ENCODE data around the gene SLC16A5.

The SLC16A5 gene

DNA sequence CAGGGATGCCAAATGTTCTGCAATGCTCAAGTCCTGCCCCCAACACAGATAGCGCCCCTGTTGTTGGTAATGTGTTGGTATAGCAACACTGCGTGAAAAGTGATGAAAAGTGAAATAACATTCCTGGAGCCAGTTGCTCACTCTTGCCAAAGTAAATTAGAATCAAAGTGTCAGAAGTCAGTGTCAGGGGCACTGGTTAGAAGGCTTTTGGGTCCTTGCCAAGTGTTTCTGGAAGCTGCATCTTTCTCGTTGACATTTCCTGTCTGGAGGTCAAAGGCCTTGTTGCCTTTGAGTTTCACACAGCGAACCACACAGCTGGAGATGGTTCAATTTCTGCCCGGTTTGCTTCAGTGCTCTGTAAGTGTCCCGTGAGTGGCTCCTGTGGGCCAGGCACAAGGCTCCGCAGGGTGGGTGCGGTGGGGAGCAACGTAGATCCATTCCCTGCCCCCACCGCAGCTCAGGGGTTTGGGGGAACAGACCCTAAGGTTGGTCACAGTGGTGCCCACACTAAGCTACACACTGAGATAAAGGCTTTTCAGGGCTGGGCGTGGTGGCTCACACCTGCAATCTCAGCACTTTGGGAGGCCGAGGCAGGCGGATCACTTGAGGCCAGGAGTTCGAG, 3.6 kb upstream of the SLC16A5 start:
- no peak for DNase-seq (ENCODE audit: extremely low read depth in 1 of 2, low read depth in 1 of 2)

DNA sequence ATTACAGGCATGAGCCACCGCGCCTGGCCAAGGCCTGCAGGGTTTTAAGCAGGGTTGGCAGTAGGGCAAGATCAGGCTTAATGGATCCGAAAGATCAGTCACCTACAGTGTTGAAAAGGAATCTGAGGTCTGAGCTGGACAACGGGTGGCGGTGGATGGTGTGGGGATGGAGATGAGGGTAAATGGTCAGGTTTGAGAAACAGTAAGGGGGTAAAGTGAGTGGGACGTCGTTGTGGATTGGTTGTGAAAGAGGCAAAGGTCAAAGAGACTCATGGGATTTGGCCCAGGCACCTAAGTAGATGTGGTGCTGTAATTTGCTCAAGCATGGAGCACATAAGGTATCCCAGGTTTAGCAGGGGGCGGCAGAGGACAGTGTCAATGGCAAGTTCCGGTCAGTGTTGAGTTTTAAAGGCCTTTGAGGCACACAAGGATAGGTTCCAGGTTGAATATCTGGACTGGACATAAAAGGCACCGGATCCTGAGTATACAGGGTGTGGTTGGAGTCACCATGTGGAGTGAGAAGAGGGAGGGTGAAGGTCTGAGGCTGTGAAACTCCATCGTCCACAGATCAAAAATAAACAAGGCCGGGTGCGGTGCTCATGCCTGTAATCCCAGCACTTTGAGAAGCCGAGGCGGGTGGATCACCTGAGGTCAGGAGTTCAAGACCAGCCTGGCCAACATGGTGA, 1.1 kb upstream of the SLC16A5 start:
- DNase-seq (ENCODE audit: extremely low read depth in 1 of 2, low read depth in 1 of 2) = no peak

DNA sequence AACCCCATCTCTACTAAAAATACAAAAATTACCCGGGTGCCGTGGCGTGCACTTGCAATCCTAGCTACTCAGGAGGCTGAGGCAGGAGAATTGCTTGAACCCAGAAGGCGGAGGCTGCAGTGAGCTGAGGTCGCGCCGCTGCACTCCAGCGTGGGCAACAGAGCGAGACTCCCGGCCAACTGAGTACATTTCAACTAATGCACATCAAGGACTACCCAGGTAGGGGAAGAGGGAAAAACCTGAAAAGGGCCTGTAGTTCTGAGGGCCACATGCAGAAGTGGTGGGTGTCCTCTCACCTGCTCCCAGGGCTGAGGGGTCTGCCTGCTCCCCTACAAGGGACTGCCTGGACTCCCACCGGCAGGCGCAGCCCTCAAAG, 584 bp upstream of the SLC16A5 start:
- DNase-seq (ENCODE audit: extremely low read depth in 1 of 2, low read depth in 1 of 2) = no peak

DNA sequence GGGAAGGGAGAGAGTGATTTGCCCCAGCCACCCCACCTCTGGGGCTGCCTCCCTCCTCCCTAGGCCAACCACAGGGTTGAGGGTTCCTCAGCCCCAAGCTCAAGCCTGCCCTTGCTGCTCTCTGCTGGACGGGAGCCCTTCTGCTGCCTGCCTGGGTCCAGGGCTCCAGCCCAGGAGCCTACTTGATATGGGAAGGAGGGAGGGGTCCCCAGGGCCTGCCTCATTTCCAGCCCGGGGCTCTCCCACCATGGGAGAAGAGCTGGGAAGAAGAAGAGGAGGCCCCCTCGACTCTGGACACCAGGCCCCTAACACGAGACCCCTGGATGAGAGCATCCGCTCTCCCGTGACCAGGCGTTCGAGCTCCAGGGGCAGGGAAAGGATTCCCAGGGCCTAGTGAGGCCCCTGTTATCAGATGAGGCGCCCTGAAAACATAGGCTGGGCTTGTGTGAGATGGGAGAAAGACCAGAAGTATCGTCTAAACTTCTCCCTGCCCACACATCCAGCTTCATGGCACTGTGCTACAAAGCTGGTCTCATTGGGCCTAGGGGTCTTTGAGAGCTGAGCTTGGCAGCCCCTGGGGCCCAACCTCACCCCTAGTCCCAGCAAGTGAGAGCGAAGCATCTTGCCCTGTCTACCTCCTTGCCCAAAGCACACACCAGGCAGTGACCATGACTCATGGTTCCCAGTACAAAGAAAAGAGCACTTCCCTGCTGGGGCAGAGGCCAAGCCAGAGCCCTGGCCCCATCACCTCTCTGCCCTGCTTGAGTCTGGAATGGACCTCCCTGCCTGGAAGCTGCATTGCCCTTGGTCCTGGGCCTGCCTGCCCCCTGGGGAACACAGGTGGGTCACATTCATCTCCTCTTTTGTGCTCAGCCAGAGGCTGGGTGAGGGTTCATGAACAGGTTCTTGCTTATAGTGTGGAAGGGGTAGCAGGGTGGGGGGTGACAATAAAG, 987 bp downstream of the SLC16A5 start:
- DNase-seq (ENCODE audit: extremely low read depth in 1 of 2, low read depth in 1 of 2) = no peak

DNA sequence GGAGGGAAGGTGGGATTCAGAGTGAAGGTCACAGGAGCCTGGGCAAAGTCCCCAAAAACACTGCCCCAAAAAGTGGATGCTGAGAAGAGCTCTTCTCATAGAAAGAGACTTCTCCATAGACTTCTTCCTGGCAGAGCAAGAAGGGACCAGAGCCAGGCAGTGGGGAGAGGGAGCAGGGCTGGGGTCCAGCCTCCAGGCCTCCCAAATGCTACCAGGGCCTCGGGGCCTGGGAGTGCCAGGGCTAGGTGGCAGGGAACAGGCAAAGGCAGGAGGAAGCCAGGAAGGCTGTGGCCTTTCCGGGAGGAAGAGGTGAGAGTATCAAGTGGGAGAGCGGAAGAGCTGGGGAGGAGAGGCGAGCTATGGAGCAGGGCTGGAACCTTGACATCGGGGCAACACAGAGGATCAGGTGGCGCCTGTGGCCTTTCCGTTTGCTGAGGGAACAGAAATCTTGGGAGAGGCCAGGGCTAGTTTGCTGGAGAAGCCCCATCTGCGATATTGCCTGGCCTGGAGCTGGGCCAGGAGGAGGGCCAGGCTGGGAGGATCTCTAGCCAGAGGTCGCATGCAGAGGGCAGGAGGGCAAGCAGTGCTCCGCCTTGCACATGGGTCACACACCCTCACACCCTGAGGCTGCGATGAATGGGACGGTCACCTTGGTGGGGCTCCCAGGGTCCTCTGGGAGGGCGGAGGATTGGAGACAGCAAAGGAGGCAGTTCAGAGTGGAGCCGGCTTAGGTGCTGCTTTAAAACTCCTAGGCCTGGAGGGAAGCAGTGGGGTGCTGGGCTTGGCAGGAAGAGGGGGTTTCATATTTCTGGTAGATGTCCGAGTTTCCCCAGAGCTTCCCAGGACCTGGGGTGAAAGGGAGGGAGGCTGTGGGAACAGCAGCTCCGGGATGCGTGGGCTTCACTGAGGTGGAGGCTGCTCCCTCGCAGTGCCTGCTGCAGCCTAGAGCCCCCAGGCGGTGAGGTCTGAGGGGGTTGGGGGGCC, 3.4 kb downstream of the SLC16A5 start:
- no peak for DNase-seq (ENCODE audit: extremely low read depth in 1 of 2, low read depth in 1 of 2)

DNA sequence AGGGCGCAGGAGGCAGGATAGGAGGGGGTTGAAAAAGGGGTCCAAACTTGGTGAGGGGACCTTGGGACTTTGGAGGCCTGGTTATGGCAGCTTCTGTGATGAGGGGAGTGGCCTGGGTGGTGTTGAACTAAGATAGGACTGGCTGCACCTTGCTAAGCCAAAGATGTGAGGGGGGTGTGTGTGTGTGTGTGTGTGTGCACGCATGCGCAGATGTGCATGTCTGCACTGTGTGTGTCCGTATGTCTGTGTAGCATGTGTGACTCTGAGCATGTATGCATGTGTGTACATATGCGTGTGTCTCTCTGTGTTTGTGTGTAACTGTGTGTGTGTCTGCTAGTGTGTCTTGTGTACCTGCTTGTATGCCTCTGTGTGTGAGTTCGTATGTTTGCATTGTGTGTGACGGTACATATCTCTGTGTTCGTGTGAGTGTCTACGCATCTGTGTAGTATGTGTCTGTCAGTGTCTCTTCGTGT, 4.1 kb downstream of the SLC16A5 start:
- no peak for DNase-seq (ENCODE audit: extremely low read depth in 1 of 2, low read depth in 1 of 2)

DNA sequence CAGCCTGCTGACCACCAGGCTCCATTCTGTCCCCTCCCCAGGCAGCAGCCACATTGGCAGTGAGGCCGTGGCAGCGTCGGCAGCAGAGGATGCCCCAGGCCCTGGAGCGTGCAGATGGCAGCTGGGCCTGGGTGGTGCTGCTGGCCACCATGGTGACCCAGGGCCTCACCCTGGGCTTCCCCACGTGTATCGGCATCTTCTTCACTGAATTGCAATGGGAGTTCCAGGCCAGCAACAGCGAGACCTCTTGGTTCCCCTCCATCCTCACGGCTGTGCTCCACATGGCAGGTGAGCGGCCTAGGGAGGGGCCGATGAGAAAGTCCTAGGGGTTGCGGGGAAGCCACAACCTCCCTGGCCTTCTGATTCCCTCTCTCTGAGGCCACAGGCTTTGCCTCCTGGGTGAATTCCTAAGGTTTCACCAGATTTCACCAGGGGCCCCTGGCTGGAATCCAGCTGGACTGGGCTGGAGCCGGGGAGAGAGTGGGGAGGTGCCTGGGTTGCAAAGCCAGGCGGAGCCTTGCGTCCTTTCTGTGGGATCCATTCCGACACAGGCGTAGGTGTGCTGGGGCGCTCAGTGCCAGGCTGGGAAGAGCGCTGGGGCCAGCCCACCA, 5.9 kb downstream of the SLC16A5 start:
- no peak for DNase-seq (ENCODE audit: extremely low read depth in 1 of 2, low read depth in 1 of 2)

DNA sequence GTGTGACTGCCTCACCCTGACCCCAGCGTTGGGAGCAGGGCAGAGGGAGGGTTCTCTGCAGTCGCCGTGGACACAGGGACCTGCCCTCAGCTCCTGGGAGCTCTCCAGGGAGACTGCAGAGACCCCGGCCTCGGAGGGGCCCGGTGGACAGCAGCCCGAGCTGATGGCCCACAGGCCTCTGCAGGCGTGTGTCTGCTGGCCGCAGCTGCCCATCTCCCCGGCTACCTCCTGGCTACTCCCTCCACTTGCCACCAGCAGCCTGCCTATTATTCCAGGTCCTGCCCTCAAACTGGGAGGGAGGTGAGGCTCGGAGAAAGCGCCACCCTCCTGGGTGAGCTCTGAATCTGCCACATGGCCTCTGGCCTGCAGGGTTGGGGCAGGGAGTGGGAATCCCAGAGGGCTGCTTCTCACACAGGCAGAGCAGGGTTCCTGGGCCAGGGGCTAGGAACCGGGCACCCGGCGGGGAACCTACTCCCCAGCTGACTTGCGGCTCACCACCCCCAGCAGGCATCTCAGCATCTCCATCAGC, 7.2 kb downstream of the SLC16A5 start:
- DNase-seq (ENCODE audit: extremely low read depth in 1 of 2, low read depth in 1 of 2) = no peak

DNA sequence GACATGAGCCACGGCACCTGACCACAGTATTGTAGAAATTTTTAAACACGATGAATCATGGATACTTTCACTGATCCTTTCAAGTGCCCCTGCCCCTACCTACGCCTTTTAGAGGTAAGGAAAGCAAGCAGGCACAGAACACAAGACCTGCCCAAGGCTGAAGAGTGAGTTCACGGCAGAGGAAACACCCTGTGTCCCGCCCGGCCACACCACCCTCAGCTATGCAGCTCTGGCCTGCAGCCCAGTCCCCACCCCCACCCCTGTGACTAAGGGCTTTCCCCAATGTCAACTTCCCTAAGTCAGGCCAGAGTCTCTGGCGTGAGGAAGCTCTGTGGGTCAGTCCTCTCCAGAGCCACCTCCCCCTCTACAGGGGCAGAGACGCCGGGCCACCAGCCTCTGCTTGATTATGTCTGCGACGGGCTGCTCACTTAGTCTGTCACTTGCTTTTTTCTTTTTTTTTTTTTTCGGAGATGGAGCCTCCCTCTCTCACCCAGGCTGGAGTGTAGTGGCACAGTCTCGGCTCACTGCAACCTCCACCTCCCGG, 8.4 kb downstream of the SLC16A5 start:
- DNase-seq (ENCODE audit: extremely low read depth in 1 of 2, low read depth in 1 of 2) = no peak

DNA sequence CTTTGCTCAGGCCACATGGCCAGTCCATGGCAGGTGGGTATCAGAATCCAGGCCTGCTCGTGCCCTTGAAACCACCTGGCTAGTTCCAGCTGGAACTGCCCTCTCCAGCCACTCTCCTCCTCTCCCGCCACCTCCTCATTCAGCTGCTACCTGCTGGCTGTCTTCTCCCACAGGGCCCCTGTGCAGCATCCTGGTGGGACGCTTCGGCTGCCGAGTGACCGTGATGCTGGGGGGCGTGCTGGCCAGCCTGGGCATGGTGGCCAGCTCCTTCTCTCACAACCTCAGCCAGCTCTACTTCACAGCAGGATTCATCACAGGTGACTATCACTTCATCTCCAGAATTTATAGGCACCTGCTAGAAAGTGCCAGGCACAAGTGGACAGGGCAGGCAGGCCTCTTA, 10.1 kb downstream of the SLC16A5 start:
- no peak for DNase-seq (ENCODE audit: extremely low read depth in 1 of 2, low read depth in 1 of 2)

DNA sequence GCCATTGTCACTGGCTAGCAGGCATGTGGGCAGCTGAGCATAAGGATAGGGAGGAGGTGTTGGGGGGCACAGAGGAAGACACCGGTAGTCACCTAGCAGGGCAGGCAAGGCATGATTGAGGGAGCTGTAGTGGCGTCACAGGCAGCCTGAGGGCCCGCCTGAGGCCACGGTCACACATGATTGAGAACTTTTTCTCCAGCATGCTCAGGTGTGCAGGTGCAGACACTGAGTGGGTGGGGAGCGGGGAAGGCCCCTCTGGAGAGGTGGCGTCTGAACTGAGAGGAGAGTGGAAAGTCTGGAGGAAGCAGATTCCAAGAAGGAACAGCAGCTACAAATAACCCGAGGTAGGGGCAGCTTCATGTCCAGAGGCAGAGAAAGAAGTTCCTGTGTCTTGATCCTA, 11.1 kb downstream of the SLC16A5 start:
- DNase-seq (ENCODE audit: extremely low read depth in 1 of 2, low read depth in 1 of 2) = no peak

DNA sequence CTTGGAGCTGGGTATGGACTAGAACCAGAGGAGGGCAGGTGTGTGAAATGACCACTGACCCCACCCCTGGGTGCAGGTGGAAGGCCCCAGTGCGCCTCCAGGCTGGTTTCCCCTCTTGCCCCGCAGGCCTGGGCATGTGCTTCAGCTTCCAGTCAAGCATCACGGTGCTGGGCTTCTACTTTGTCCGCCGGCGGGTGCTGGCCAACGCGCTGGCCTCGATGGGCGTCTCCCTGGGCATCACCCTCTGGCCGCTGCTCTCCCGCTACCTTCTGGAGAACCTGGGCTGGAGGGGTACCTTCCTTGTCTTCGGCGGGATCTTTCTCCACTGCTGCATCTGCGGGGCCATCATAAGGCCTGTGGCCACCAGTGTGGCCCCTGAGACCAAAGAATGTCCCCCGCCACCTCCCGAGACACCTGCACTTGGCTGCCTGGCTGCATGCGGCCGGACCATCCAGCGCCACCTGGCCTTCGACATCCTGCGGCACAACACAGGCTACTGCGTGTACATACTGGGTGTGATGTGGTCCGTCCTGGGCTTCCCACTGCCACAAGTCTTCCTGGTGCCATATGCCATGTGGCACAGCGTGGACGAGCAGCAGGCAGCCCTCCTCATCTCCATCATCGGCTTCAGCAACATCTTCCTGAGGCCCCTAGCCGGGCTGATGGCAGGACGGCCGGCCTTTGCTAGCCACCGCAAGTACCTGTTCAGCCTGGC, 12.3 kb downstream of the SLC16A5 start:
- no peak for DNase-seq (ENCODE audit: extremely low read depth in 1 of 2, low read depth in 1 of 2)

DNA sequence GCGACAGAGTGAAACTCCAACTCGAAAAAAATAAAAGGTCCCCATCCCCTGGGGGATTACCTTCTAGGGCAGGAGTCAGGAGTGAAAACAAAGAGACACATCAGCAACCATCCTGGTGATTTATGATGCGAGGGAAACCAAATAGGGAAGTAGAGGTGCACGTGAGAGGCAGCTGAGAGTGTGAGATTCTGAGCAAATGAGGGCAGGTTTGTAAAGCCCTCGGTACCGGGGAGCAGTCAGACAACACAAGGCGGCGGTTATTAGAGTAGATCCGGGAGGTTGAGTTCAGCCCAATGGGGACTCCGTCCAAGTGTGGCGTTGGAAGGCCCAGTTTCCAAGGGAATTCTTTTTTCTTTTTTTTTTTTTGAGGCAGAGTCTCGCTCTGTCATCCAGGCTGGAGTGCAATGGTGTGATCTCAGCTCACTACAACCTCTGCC, 14.6 kb downstream of the SLC16A5 start:
- no peak for DNase-seq (ENCODE audit: extremely low read depth in 1 of 2, low read depth in 1 of 2)

DNA sequence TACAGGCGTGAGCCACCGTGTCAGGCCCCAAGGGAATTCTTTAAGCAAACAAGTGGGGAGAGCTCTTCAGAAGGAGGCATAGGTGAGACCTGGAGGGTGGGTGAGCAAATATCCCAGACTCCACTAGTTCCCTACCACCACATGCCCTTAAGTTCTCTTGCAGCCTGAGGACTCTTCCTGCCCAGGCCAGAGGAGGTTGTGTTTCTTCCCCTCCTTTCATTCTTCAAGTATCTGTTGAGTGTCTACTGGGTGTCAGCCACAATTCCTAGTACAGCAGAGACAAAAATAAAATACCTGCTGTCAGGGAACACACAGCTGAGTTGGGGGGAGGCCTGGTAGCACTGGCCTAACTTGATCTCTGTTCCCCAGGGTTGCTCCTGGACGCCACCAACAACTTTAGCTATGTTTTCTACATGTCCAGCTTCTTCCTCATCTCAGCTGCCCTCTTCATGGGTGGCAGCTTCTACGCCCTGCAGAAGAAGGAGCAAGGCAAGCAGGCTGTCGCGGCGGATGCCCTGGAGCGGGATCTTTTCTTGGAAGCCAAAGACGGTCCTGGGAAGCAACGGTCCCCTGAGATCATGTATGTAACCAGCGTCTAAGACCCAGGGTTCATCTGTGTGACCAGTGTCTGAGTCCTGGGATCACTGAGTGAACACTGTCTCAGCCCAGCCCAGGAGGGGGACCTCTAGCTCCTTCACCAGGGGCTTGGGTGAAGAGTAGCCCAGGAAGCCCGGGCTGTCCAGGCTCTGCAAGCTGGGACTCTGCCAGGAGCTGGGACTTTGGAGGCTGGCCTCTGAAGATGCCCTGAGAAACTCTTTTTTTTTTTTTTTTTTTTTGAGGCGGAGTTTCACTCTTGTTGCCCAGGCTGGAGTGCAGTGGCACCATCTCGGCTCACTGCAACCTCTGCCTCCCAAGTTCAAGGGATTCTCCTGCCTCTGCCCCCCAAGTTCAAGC, 16.1 kb downstream of the SLC16A5 start:
- DNase-seq (ENCODE audit: extremely low read depth in 1 of 2, low read depth in 1 of 2) = no peak

DNA sequence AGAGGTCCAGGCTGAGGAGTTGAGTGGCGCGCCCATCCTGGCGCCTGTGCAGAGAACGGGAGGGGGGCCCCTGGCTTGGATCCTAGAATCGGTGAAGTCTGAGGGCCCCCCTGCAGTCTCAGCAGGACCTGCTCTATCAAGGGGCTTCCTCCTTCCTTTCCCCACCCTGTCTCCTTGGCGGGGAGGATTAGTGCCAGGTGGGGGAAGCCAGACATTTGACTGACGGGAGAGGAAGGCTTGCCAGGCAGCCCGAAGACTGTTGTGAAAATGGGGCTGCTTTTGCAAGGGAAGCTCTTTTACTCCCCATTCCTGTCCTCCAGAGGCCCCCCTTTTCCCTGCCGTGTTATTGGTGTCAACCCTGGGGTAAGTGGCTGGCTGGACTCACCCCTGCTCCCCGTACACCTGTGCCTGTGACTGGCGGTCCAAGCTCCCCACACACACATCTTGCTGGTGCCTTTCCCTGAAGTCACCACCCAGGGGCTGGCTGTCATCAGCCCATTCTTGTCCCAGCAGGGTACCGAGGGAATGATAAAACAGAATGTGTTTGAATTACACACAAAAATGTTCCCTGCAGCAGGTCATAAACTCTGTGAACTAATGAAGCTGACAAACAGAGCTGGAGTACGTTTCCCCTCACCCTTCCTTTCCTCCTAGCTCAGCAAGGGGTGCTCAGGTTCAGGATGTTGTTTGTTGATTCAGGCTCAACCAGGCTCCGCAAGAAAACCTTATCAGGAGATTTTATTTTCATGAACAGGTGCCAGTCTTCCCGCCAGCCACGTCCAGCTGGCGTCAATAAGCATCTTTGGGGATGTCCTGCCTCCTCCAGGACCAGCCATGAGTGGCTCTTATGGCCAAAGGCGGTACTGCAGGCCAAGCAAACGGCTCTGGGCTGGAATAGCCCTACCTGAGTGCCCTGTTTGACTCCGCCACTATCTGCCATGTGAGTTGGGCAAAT, 17.6 kb downstream of the SLC16A5 start:
- DNase-seq (ENCODE audit: extremely low read depth in 1 of 2, low read depth in 1 of 2) = no peak

DNA sequence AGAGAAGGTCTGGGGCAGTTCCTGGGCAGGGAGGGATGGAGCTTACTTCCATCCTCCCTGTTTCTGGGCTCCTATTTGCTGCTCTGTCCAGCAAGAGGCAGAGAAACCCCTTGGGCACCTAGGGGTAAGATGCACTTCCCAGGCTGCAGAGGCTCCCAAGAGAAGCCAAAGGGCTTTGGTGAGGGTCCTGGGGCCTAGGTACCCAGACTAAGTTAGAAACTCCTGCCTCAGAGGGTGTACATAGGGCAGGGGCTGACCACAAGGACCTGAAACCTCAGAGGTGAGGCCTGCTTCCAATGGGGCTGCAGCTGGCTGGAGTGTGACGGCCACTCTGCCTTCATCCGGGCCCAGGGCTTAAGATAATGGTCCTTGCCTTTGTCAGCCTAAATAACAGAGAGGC, 20.4 kb downstream of the SLC16A5 start:
- no peak for DNase-seq (ENCODE audit: extremely low read depth in 1 of 2, low read depth in 1 of 2)

DNA sequence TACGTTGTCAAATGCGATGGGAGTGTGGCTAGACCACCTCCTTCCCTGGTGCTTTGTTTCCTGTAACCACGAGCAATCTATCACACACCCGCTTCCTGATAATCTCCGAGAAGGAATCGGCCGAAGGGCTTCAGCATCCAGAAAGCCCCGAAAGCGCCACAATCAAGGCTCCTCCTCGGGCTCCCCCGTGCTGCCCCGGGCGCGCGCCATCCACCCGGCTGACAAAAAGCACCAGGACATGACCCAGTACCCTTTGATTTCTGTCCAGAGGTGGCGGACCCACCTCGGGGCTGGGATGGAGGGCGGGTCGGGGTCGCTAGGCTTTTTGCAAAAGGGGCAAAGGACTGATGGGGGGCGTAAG, 21.3 kb downstream of the SLC16A5 start:
- no peak for DNase-seq (ENCODE audit: extremely low read depth in 1 of 2, low read depth in 1 of 2)

Data from stimulated activated CD8-positive, alpha-beta memory T cell treated with anti-CD3 and anti-CD28 coated beads, Interleukin-7, amount 100 ng/mL, for 48 hours (primary cell).